Esophagus muscularis mucosa (tissue), 4 donors: ENCODE measurements around the gene CLEC11A. TPM values are rescaled to one million over a fixed set of nuclear protein-coding genes. Genes with fewer than 3 reads are reported as not detected.

ENCODE experiments used
- DNase-seq: peaks from one replicate; pipeline ENCODE4 v3.0.0-alpha.2; 2017; ENCODE audit errors: extremely low spot score
- H3K27ac ChIP-seq, 4 donors: fragments of 200-600 bp; sonication (generic); replicated peaks in 1 of 4; 1 replicate in 3 of 4; 2 replicates in 1 of 4; pipeline ENCODE4 v1.5.1; 2016 to 2019; ENCODE audit warnings: mild to moderate bottlenecking in 1 of 4
- H3K27me3 ChIP-seq, 4 donors: fragments of 200-600 bp; sonication (generic); one replicate each; pipeline versions ENCODE4 v1.5.1 to v1.6.0; 2016 to 2019
- H3K36me3 ChIP-seq, 4 donors: fragments of 200-600 bp; sonication (generic); one replicate each; pipeline ENCODE4 v1.5.1; 2016 to 2019
- H3K4me1 ChIP-seq, 4 donors: fragments of 200-600 bp; sonication (generic); one replicate each; pipeline ENCODE4 v1.5.1; 2016 to 2019
- H3K4me3 ChIP-seq, 4 donors: fragments of 200-600 bp; sonication (generic); 1 replicate in 2 of 4; 2 replicates in 2 of 4; pipeline ENCODE4 v1.5.1; 2016 to 2019; ENCODE audit warnings: mild to moderate bottlenecking in 4 of 4, moderate library complexity in 1 of 4
- H3K9me3 ChIP-seq, 4 donors: fragments of 200-600 bp; sonication (generic); 1 replicate in 3 of 4; 2 replicates in 1 of 4; pipeline ENCODE4 v1.5.1; 2016 to 2019
- CTCF ChIP-seq, 3 experiments: fragments of 200-600 bp in 2 of 3; fragments of 450-650 bp in 1 of 3; sonication (generic) in 2 of 3; IDR thresholded peaks; one replicate each; pipeline ENCODE4 v1.5.1; 2017 to 2019; ENCODE audit warnings: antibody characterized with exemption in 3 of 3, mild to moderate bottlenecking in 2 of 3, moderate library complexity in 1 of 3
- EP300 ChIP-seq: sonication (generic); formaldehyde crosslinking; IDR thresholded peaks from one replicate; pipeline ENCODE4 v1.6.1; 2017; ENCODE audit warnings: antibody characterized with exemption
- POLR2A ChIP-seq: fragments of 450-650 bp; IDR thresholded peaks from one replicate; pipeline ENCODE4 v1.6.1; 2017; ENCODE audit warnings: antibody characterized with exemption, moderate library complexity, mild to moderate bottlenecking, low read depth
- POLR2AphosphoS5 ChIP-seq, 2 donors: sonication (generic); formaldehyde crosslinking; IDR thresholded peaks; one replicate each; pipeline ENCODE4 v1.6.1; 2017; ENCODE audit warnings: antibody characterized with exemption in 2 of 2
- WGBS: methylation state at CpG from one replicate; pipeline ENCODE4 v1.1.5; 2018; 5-methylcytosine and 5-hydroxymethylcytosine counted together
- intact Hi-C: fragments of 100-400 bp; cut with DNase I; formaldehyde crosslinking; loops from one replicate; pipeline ENCODE4 v1.15.1; 2023
- total RNA-seq, 4 donors: library from RNA; depleted of rRNA; stranded (reverse); fragments of >200 nt; gene quantifications; one replicate each; pipeline versions ENCODE4 v1.1.0 to v1.2.1, GENCODE V29; 2016

CLEC11A gene
- total RNA-seq, 4 donors from 2014 or later: 8.3 to 15.4 (median 11.1) TPM

GRCh38 chr19:50705422-50706019 lies 17.6 kb upstream of the CLEC11A start:
- H3K27me3 ChIP-seq: peaks cover 0 to 51% (median 5%) of the 10 kb centered on the region in 4 donors
- no peaks in the 10 kb centered on the region for H3K4me1 ChIP-seq
- no peaks in the 10 kb centered on the region for H3K9me3 ChIP-seq
- DNase-seq: no peak
- no peak overlapping the region for H3K27ac ChIP-seq
- TF ChIP-seq CTCF (IDR thresholded peaks at IDR 0.05) (peak in 1 of 3 experiments; percentile 36), POLR2AphosphoS5 (IDR thresholded peaks at IDR 0.05) (no peak), EP300 (no peak), POLR2A (no peak)
- 40% methylated on average over 9 of the region's 9 CpGs for WGBS
- H3K36me3 ChIP-seq: no peaks in the 10 kb centered on the region
- H3K4me3 ChIP-seq: no peak overlapping the region
- intact Hi-C loops: no loop called here

- WGBS: 68% methylated on average over 5 of the region's 5 CpGs
- Histone ChIP-seq H3K9me3 (no peaks in the 10 kb centered on the region), H3K4me3 (no peak overlapping the region), H3K27me3 (peaks cover 0 to 54% (median 7%) of the 10 kb centered on the region in 4 donors), H3K27ac (no peak overlapping the region), H3K4me1 (no peaks in the 10 kb centered on the region), H3K36me3 (no peaks in the 10 kb centered on the region)
- DNase-seq: no peak
- intact Hi-C loops: no loop called here
- TF ChIP-seq POLR2AphosphoS5 (IDR thresholded peaks at IDR 0.05): no peak
- no peak for TF ChIP-seq POLR2A
- TF ChIP-seq EP300: no peak
- no peak for TF ChIP-seq CTCF (IDR thresholded peaks at IDR 0.05)
These were observed 16.8 kb upstream of the CLEC11A start for GRCh38 chr19:50706387-50706786.

- Histone ChIP-seq H3K4me3 (no peak overlapping the region), H3K9me3 (no peaks in the 10 kb centered on the region), H3K27me3 (peaks cover 0 to 54% (median 5%) of the 10 kb centered on the region in 4 donors), H3K36me3 (no peaks in the 10 kb centered on the region), H3K4me1 (no peaks in the 10 kb centered on the region), H3K27ac (no peak overlapping the region)
- WGBS: 85% methylated on average over 9 of the region's 12 CpGs
- DNase-seq: no peak
- intact Hi-C loops: no loop called here
- no peak for TF ChIP-seq EP300
- no peak for TF ChIP-seq POLR2A
- TF ChIP-seq CTCF (IDR thresholded peaks at IDR 0.05): no peak
- TF ChIP-seq POLR2AphosphoS5 (IDR thresholded peaks at IDR 0.05): no peak
These were observed 14.8 kb upstream of the CLEC11A start for GRCh38 chr19:50708179-50708879.

- H3K36me3 ChIP-seq: no peaks in the 10 kb centered on the region
- WGBS: 52% methylated on average over 8 of the region's 10 CpGs
- intact Hi-C loops: no loop called here
These were observed 13.1 kb upstream of the CLEC11A start for GRCh38 chr19:50710094-50710493.

More at GRCh38 chr19:50710094-50710493, 13.1 kb upstream of the CLEC11A start:
- no peak overlapping the region for H3K4me3 ChIP-seq
- no peaks in the 10 kb centered on the region for H3K9me3 ChIP-seq
- DNase-seq: no peak
- peaks cover 0 to 52% (median 3%) of the 10 kb centered on the region in 4 donors for H3K27me3 ChIP-seq
- H3K4me1 ChIP-seq: no peaks in the 10 kb centered on the region
- TF ChIP-seq POLR2A (no peak), CTCF (IDR thresholded peaks at IDR 0.05) (no peak), EP300 (no peak), POLR2AphosphoS5 (IDR thresholded peaks at IDR 0.05) (no peak)
- H3K27ac ChIP-seq: no peak overlapping the region
